Measurements from ENCODE around the gene KRT32.

Gene KRT32

GRCh38 chr17:41466988-41467387 is at the start of gene KRT32:
KRT32 (minus strand) TSS chr17:41467386; CDS start chr17:41467325, 61 bp downstream.
- DNase-seq: no peak

GRCh38 chr17:41516830-41517283 is 49.7 kb upstream of the KRT32 start:
- DNase-seq: no peak

GRCh38 chr17:41516147-41516829 is 49.1 kb upstream of the KRT32 start:
- no peak for DNase-seq

- DNase-seq: no peak
These were observed 46.0 kb upstream of the KRT32 start for GRCh38 chr17:41513168-41513547.

GRCh38 chr17:41512546-41513167 is 45.5 kb upstream of the KRT32 start:
- DNase-seq: no peak

- DNase-seq: no peak
These were observed 44.5 kb upstream of the KRT32 start for GRCh38 chr17:41511716-41512115.

- no peak for DNase-seq
These were observed 43.9 kb upstream of the KRT32 start for GRCh38 chr17:41511116-41511515.

- no peak for DNase-seq
These were observed 43.3 kb upstream of the KRT32 start for GRCh38 chr17:41510251-41511065.

GRCh38 chr17:41507315-41507880 is 40.2 kb upstream of the KRT32 start:
- no peak for DNase-seq

- no peak for DNase-seq
These were observed 38.9 kb upstream of the KRT32 start for GRCh38 chr17:41505809-41506767.

- DNase-seq: no peak
These were observed 38.0 kb upstream of the KRT32 start, which contains the start of gene KRT13 for GRCh38 chr17:41505007-41505808. KRT13 (minus strand) TSS chr17:41505612; CDS start chr17:41505550, 62 bp downstream.

GRCh38 chr17:41504246-41504977 is 37.2 kb upstream of the KRT32 start:
- DNase-seq: no peak

GRCh38 chr17:41503202-41503601 is 36.0 kb upstream of the KRT32 start:
- no peak for DNase-seq

GRCh38 chr17:41500131-41500911 is 33.1 kb upstream of the KRT32 start:
- DNase-seq: no peak

GRCh38 chr17:41499714-41500113 is 32.5 kb upstream of the KRT32 start:
- DNase-seq: no peak

GRCh38 chr17:41498276-41498675 is 31.1 kb upstream of the KRT32 start:
- no peak for DNase-seq

- peak; percentile 67 for DNase-seq
These were observed 29.8 kb upstream of the KRT32 start for GRCh38 chr17:41496803-41497484.

GRCh38 chr17:41494524-41494923 is 27.3 kb upstream of the KRT32 start:
- DNase-seq: no peak

GRCh38 chr17:41492771-41493170 is 25.6 kb upstream of the KRT32 start:
- no peak for DNase-seq
